ENCODE measurements around the gene TBC1D7. TPM values are rescaled to one million over a fixed set of nuclear protein-coding genes. Genes with fewer than 3 reads are reported as not detected.

The TBC1D7 gene
- total and polyA plus RNA-seq, 8 donors: 18.3 to 38.8 (median 33.6) TPM

GRCh38 chr6:13364842-13365241 lies 36.5 kb upstream of the TBC1D7 start:
- H3K36me3 ChIP-seq: peaks cover 0 to 9% of the 10 kb centered on the region in 2 donors
- DNase-seq (peak in 1 of 4 donors; percentile 76), ATAC-seq (no peak)
- H3K27me3 ChIP-seq: no peaks in the 10 kb centered on the region
- intact Hi-C loops (cut with DNase I): no loop called here
- TF ChIP-seq CTCF (IDR thresholded peaks at IDR 0.05): no peak
- no peaks in the 10 kb centered on the region for H3K4me1 ChIP-seq
- H3K4me3 ChIP-seq: no peak overlapping the region
- no peak overlapping the region for H3K27ac ChIP-seq
- no peaks in the 10 kb centered on the region for H3K9me3 ChIP-seq

DNA sequence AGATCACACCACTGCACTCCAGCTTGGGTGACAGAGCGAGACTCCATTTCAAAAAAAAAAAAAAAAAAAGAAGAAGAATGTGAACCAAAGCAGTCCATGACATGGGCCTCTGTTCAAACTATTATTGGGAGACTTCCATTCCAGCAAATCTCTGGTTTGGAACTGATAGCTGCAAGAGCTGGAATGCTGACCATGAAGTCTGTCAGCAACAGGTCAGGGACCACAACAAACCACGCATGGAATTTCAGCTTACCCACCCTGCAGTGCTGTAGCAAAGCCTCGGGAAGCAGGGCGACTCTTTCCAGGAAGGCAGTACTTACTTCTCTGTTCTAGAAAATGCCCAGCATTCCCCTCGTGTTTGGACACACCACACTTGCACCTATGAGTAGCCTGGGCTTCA lies 34.1 kb upstream of the TBC1D7 start:
- DNase-seq (no peak), ATAC-seq (no peak)
- H3K27me3 ChIP-seq: no peaks in the 10 kb centered on the region
- no peak overlapping the region for H3K27ac ChIP-seq
- no peak overlapping the region for H3K4me3 ChIP-seq
- no peak for TF ChIP-seq CTCF (IDR thresholded peaks at IDR 0.05)
- H3K36me3 ChIP-seq: peaks cover 0 to 9% of the 10 kb centered on the region in 2 donors
- H3K9me3 ChIP-seq: no peaks in the 10 kb centered on the region
- intact Hi-C loops (cut with DNase I): no loop called here
- no peaks in the 10 kb centered on the region for H3K4me1 ChIP-seq

GRCh38 chr6:13360671-13361540 lies 32.6 kb upstream of the TBC1D7 start:
- no peak overlapping the region for H3K4me3 ChIP-seq
- H3K27ac ChIP-seq: no peak overlapping the region
- TF ChIP-seq CTCF (IDR thresholded peaks at IDR 0.05): no peak
- DNase-seq: no peak
- ATAC-seq: peak; percentile 20
- H3K36me3 ChIP-seq: peaks cover 0 to 9% of the 10 kb centered on the region in 2 donors
- H3K27me3 ChIP-seq: no peaks in the 10 kb centered on the region
- intact Hi-C loops (cut with DNase I): no loop called here
- peaks cover 0 to 3% of the 10 kb centered on the region in 2 donors for H3K4me1 ChIP-seq
- H3K9me3 ChIP-seq: no peaks in the 10 kb centered on the region

DNA sequence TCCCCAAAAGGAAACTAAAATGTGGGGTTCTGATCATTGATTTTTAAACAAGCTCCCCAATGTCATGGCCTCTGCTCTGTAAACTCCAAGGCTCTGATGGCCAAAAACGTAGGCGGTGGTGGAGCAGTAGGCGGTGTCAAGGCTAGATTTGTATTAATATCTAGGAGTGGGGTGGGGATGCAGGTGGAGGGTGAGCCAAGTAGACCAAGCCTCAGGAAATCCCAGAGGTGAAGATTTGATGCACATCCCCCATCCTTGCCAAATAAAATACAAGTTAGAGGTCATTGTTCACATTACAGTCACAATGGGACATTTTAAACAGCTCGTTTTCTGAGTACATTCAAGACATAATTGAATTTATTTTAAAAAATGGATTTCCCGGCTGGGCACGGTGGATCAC lies 30.9 kb upstream of the TBC1D7 start:
- Histone ChIP-seq H3K27ac (no peak overlapping the region), H3K4me3 (no peak overlapping the region), H3K4me1 (peaks cover 15 to 17% of the 10 kb centered on the region in 2 donors), H3K9me3 (no peaks in the 10 kb centered on the region), H3K36me3 (no peaks in the 10 kb centered on the region), H3K27me3 (no peaks in the 10 kb centered on the region)
- no peak for DNase-seq
- intact Hi-C loops (cut with DNase I): no loop called here
- no peak for ATAC-seq
- no peak for TF ChIP-seq CTCF (IDR thresholded peaks at IDR 0.05)

GRCh38 chr6:13358511-13358910 lies 30.2 kb upstream of the TBC1D7 start:
- no peak for ATAC-seq
- no peaks in the 10 kb centered on the region for H3K36me3 ChIP-seq
- H3K27ac ChIP-seq: no peak overlapping the region
- no peak overlapping the region for H3K4me3 ChIP-seq
- H3K27me3 ChIP-seq: no peaks in the 10 kb centered on the region
- intact Hi-C loops (cut with DNase I): no loop called here
- H3K9me3 ChIP-seq: no peaks in the 10 kb centered on the region
- DNase-seq: no peak
- H3K4me1 ChIP-seq: peaks cover 19 to 23% of the 10 kb centered on the region in 2 donors
- TF ChIP-seq CTCF (IDR thresholded peaks at IDR 0.05): no peak

Measured in left lung (tissue), 10 donors.